ENCODE results near the gene SYTL1.

The SYTL1 gene

GRCh38 chr1:27341525-27342252 is at the start of gene SYTL1:
SYTL1 (plus strand) TSS chr1:27342022; CDS start chr1:27345335, 3,313 bp downstream.
- peak; percentile 54 for DNase-seq

GRCh38 chr1:27292106-27292505 is 49.7 kb upstream of the SYTL1 start:
- DNase-seq, result no peak

- DNase-seq, result no peak
Measured at GRCh38 chr1:27293915-27294314, 47.9 kb upstream of the SYTL1 start.

GRCh38 chr1:27296773-27297291 is 45.0 kb upstream of the SYTL1 start:
- DNase-seq, result peak; percentile 76

GRCh38 chr1:27297903-27298302 is 43.9 kb upstream of the SYTL1 start:
- no peak for DNase-seq

GRCh38 chr1:27298632-27299384 is 43.0 kb upstream of the SYTL1 start:
- DNase-seq, result no peak

GRCh38 chr1:27299385-27300271 is 42.2 kb upstream of the SYTL1 start:
- no peak for DNase-seq

- DNase-seq, result peak; percentile 79
Measured at GRCh38 chr1:27300341-27301051, 41.3 kb upstream of the SYTL1 start.

GRCh38 chr1:27301052-27301422 is 40.8 kb upstream of the SYTL1 start:
- no peak for DNase-seq

- DNase-seq, result no peak
Measured at GRCh38 chr1:27301582-27302199, 40.1 kb upstream of the SYTL1 start.

GRCh38 chr1:27302612-27303011 is 39.2 kb upstream of the SYTL1 start:
- no peak for DNase-seq

GRCh38 chr1:27303509-27303908 is 38.3 kb upstream of the SYTL1 start:
- DNase-seq, result no peak

- DNase-seq, result no peak
Measured at GRCh38 chr1:27306071-27306470, 35.8 kb upstream of the SYTL1 start.

GRCh38 chr1:27306892-27307761 is 34.7 kb upstream of the SYTL1 start:
- no peak for DNase-seq

- no peak for DNase-seq
Measured at GRCh38 chr1:27307874-27308598, 33.8 kb upstream of the SYTL1 start.

- DNase-seq, result no peak
Measured at GRCh38 chr1:27314169-27314568, 27.7 kb upstream of the SYTL1 start.

GRCh38 chr1:27314737-27315136 is 27.1 kb upstream of the SYTL1 start:
- no peak for DNase-seq

GRCh38 chr1:27316860-27317259 is 25.0 kb upstream of the SYTL1 start:
- DNase-seq, result no peak

GRCh38 chr1:27318136-27318535 is 23.7 kb upstream of the SYTL1 start:
- DNase-seq, result no peak

GRCh38 chr1:27318596-27318995 is 23.2 kb upstream of the SYTL1 start:
- DNase-seq, result no peak
